Measurements from ENCODE around the gene MEF2B.
A peak's percentile ranks its signal among the peaks of the same experiment; 100 is the strongest.
"Not testable (repeated sequence)": the region's sequence is repeated elsewhere in the genome, so short reads cannot be mapped to it uniquely, and the experiment has no call there.

The MEF2B gene

DNA sequence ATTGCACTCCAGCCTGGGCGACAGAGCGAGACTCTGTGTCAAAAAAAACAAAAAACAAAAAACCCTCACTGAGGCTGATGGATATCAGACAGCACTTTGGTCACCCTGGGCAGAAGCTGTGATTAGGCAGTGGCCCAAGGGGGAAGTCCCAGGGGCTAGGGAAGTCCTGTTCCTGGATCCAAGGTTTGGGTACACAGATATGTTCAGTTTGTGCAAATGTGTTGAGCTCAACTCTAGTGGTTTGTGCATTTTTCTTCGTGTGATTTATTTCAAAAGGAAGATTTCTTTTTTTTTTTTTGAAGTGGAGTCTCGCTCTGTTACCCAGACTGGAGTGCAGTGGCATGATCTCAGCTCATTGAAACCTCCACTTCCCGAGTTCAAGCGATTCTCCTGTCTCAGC is 12.3 kb downstream of the MEF2B start:
- H3K36me3 ChIP-seq (ENCODE audit: control insufficient read depth in 2 of 2, insufficient read depth in 2 of 2, low read length in 2 of 2) = peaks cover 0 to 4% of the 10 kb centered on the region in 2 donors
- no peak overlapping the region for H3K27ac ChIP-seq (ENCODE audit: low read depth in 2 of 2, low read length in 2 of 2)
- no peak overlapping the region for H3K9ac ChIP-seq (ENCODE audit: low read depth in 1 of 2, low read length in 2 of 2)
- H3K27me3 ChIP-seq (ENCODE audit: control insufficient read depth in 2 of 2, insufficient read depth in 2 of 2, low read length in 2 of 2) = no peaks in the 10 kb centered on the region
- no peak overlapping the region for H3K4me3 ChIP-seq (ENCODE audit: low read length in 2 of 2)
- no peaks in the 10 kb centered on the region for H3K4me1 ChIP-seq (ENCODE audit: control insufficient read depth in 2 of 2, insufficient read depth in 2 of 2, low read length in 2 of 2)
- H3K9me3 ChIP-seq (ENCODE audit: control insufficient read depth in 2 of 2, low read length in 2 of 2) = no peaks in the 10 kb centered on the region

DNA sequence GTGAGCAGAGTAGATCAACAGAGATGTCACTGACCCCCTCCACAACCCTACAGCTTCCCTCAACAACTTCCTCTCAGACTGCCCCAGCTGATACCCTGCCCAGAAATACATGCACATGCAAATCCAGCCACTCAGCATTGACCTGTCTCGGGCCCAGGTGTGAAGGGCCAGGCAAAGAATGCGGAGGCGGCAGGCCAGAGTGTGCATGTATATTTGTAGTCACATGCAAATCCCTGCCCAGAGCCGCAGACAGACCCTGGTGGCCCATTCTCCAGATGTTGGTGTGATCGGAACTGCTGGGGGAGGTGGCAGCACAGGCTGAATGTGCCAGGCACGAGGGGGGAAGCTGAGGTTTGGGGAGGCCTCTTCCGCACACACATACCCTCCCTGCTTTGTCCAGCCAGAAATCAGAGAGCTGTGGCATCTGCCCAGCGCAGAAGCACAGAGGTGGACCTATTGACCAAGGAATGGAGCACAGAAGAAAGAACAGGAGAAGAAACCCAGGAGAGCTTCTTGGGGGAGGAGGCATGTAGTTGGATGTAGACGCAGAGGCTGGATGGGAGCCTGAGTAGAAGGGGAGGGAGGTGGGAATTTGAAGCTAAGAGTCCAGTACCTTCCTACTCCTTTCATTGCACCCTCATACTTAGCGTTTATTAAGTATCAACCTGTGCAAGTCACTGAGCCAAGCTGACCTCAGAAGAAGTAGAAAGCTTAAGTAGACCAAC is 14.4 kb downstream of the MEF2B start:
- no peaks in the 10 kb centered on the region for H3K4me1 ChIP-seq (ENCODE audit: control insufficient read depth in 2 of 2, insufficient read depth in 2 of 2, low read length in 2 of 2)
- H3K9me3 ChIP-seq (ENCODE audit: control insufficient read depth in 2 of 2, low read length in 2 of 2) = no peaks in the 10 kb centered on the region
- peaks cover 0 to 4% of the 10 kb centered on the region in 2 donors for H3K36me3 ChIP-seq (ENCODE audit: control insufficient read depth in 2 of 2, insufficient read depth in 2 of 2, low read length in 2 of 2)
- H3K4me3 ChIP-seq (ENCODE audit: low read length in 2 of 2) = no peak overlapping the region
- H3K9ac ChIP-seq (ENCODE audit: low read depth in 1 of 2, low read length in 2 of 2) = no peak overlapping the region
- H3K27me3 ChIP-seq (ENCODE audit: control insufficient read depth in 2 of 2, insufficient read depth in 2 of 2, low read length in 2 of 2) = no peaks in the 10 kb centered on the region
- H3K27ac ChIP-seq (ENCODE audit: low read depth in 2 of 2, low read length in 2 of 2) = peak overlapping the region in 1 of 2 donors; percentile 48

DNA sequence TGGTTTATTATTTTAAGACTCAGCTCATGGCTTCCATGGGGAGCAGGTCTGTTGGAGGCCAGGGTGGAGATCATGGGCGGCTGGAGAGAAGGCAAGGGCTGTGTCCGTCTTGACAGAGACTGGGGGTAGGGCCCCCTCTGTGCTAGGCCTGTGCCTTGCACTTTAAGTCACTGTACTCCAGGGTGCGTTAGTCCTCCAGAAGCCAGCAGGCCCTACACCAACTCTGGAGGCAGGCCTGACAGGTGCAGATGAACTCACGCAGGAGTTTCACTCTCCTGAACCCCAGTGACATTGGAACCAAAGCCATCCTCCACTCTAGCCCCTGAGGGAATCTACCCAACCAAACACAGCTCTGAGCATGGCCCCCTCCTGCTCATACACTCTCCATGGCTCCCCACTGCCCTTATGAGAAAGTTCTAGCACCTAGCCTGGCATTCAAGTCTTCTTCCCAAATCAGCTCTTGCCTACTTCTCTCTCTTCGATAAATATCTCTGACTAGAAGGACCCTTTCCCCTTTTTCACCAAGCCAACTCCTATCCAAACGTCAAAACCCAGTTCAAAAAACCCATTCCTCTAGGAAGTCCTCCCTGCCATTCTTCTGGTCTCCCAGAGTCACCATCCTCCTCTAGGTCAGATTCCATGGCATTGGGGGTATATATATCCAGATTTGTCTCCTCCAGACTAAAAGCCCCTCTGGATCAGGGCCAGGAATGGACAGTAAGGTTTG is 15.1 kb downstream of the MEF2B start:
- Histone ChIP-seq H3K4me3 (ENCODE audit: low read length in 2 of 2) (no peak overlapping the region), H3K4me1 (ENCODE audit: control insufficient read depth in 2 of 2, insufficient read depth in 2 of 2, low read length in 2 of 2) (no peaks in the 10 kb centered on the region), H3K27ac (ENCODE audit: low read depth in 2 of 2, low read length in 2 of 2) (peak overlapping the region in 1 of 2 donors; percentile 48), H3K36me3 (ENCODE audit: control insufficient read depth in 2 of 2, insufficient read depth in 2 of 2, low read length in 2 of 2) (peaks cover 0 to 4% of the 10 kb centered on the region in 2 donors), H3K9me3 (ENCODE audit: control insufficient read depth in 2 of 2, low read length in 2 of 2) (no peaks in the 10 kb centered on the region), H3K9ac (ENCODE audit: low read depth in 1 of 2, low read length in 2 of 2) (no peak overlapping the region), H3K27me3 (ENCODE audit: control insufficient read depth in 2 of 2, insufficient read depth in 2 of 2, low read length in 2 of 2) (no peaks in the 10 kb centered on the region)

DNA sequence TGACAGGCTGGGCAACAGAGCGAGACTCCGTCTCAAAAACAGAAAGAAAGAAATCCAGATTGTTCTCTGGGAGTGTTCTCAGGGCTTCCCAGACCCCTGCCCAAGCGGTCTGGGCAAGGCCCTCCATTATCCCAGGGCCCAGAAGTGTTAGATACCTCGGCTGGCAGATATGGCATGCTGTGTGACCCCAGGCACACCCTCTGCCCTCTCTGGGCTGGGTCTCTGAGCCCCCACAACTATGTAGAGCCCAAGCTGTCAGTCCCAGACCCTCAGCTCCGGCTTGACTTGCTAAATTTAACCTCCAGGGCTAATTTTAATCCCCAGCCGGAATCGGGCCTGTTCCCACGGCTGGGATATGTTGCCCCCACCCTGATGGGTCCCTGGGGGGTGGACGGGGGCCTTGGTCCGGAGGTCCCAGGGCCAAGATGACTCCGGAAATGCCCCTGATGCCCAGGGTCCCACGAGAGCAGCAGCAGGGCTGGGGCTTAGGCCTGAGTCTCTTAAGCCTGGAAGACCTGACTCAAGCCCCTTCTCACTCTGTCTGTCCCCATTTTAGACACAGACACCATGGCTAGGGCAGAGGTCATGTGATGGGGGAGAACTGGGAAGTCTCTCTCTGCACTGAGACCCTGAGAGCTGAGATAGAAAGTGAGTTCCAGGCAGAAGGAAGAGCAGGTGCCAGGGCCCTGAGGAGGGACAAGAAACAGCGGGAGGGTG is 17.2 kb downstream of the MEF2B start:
- Histone ChIP-seq H3K27ac (ENCODE audit: low read depth in 2 of 2, low read length in 2 of 2) (no peak overlapping the region), H3K4me3 (ENCODE audit: low read length in 2 of 2) (no peak overlapping the region), H3K4me1 (ENCODE audit: control insufficient read depth in 2 of 2, insufficient read depth in 2 of 2, low read length in 2 of 2) (no peaks in the 10 kb centered on the region), H3K9ac (ENCODE audit: low read depth in 1 of 2, low read length in 2 of 2) (no peak overlapping the region), H3K9me3 (ENCODE audit: control insufficient read depth in 2 of 2, low read length in 2 of 2) (no peaks in the 10 kb centered on the region), H3K27me3 (ENCODE audit: control insufficient read depth in 2 of 2, insufficient read depth in 2 of 2, low read length in 2 of 2) (no peaks in the 10 kb centered on the region), H3K36me3 (ENCODE audit: control insufficient read depth in 2 of 2, insufficient read depth in 2 of 2, low read length in 2 of 2) (peaks cover 0 to 8% of the 10 kb centered on the region in 2 donors)

DNA sequence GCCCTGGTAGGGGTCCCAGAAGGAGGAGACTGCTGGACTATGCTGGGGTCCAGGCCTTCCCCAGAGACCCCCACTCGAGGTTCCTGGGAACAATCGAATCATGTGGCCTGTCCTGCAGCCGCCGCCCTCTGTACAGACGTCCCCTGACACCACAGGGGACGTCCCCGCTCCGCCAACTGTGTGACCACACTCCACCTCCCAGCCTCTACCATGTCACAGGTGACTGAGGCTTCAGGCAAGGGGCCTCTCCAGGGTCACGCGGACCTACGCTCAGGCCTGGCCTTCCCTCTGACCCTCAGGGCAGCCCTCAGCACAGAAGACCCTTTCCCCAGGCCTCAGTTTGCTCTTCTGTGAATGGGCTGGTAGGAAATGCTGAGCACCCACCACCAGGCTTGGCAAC is 18.6 kb downstream of the MEF2B start:
- Histone ChIP-seq H3K36me3 (ENCODE audit: control insufficient read depth in 2 of 2, insufficient read depth in 2 of 2, low read length in 2 of 2) (peaks cover 4 to 15% of the 10 kb centered on the region in 2 donors), H3K4me1 (ENCODE audit: control insufficient read depth in 2 of 2, insufficient read depth in 2 of 2, low read length in 2 of 2) (no peaks in the 10 kb centered on the region), H3K4me3 (ENCODE audit: low read length in 2 of 2) (no peak overlapping the region), H3K27ac (ENCODE audit: low read depth in 2 of 2, low read length in 2 of 2) (no peak overlapping the region), H3K9me3 (ENCODE audit: control insufficient read depth in 2 of 2, low read length in 2 of 2) (no peaks in the 10 kb centered on the region), H3K27me3 (ENCODE audit: control insufficient read depth in 2 of 2, insufficient read depth in 2 of 2, low read length in 2 of 2) (no peaks in the 10 kb centered on the region), H3K9ac (ENCODE audit: low read depth in 1 of 2, low read length in 2 of 2) (no peak overlapping the region)

DNA sequence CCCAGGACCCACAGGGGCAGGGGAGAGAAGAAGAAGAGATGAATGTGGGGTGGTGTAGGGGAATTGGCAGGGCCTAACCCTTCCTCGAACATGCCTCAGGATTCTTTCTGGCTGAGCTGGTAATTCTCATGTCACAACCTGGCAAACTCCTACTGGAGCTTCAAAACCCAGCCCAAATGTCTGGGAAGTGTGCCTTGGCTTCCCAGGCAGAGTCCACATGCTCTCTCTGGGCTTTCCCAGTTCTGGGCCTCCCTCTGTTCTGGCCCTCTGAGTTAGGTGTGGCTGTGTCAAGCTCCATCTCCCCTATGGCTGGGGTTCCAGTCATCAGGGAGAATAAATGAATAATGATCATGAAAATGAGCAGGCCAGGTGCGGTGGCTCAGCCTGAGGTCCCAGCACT is 20.6 kb downstream of the MEF2B start:
- Histone ChIP-seq H3K4me3 (ENCODE audit: low read length in 2 of 2) (no peak overlapping the region), H3K27me3 (ENCODE audit: control insufficient read depth in 2 of 2, insufficient read depth in 2 of 2, low read length in 2 of 2) (no peaks in the 10 kb centered on the region), H3K9ac (ENCODE audit: low read depth in 1 of 2, low read length in 2 of 2) (no peak overlapping the region), H3K9me3 (ENCODE audit: control insufficient read depth in 2 of 2, low read length in 2 of 2) (no peaks in the 10 kb centered on the region), H3K4me1 (ENCODE audit: control insufficient read depth in 2 of 2, insufficient read depth in 2 of 2, low read length in 2 of 2) (no peaks in the 10 kb centered on the region), H3K36me3 (ENCODE audit: control insufficient read depth in 2 of 2, insufficient read depth in 2 of 2, low read length in 2 of 2) (peaks cover 4 to 15% of the 10 kb centered on the region in 2 donors), H3K27ac (ENCODE audit: low read depth in 2 of 2, low read length in 2 of 2) (no peak overlapping the region)

DNA sequence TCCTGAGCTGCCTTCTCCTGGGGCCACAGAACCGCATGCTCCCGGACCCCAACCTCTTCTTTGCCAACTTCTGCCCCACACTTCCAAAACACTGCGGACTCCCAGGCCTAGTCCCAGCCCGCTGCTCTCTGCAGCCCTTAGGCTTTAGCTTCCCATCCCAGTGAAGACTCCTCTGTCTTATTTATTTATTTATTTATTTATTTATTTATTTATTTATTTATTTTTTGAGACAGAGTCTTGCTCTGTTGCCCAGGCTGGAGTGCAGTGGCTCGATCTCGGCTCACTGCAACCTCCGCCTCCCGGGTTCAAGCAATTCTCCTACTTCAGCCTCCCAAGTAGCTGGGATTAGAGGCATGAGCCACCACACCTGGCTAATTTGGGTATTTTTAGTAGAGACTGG is 21.6 kb downstream of the MEF2B start:
- H3K4me1 ChIP-seq (ENCODE audit: control insufficient read depth in 2 of 2, insufficient read depth in 2 of 2, low read length in 2 of 2); H3K27ac ChIP-seq (ENCODE audit: low read depth in 2 of 2, low read length in 2 of 2); H3K9me3 ChIP-seq (ENCODE audit: control insufficient read depth in 2 of 2, low read length in 2 of 2); H3K27me3 ChIP-seq (ENCODE audit: control insufficient read depth in 2 of 2, insufficient read depth in 2 of 2, low read length in 2 of 2); H3K9ac ChIP-seq (ENCODE audit: low read depth in 1 of 2, low read length in 2 of 2); H3K4me3 ChIP-seq (ENCODE audit: low read length in 2 of 2): not testable (repeated sequence)
- H3K36me3 ChIP-seq (ENCODE audit: control insufficient read depth in 2 of 2, insufficient read depth in 2 of 2, low read length in 2 of 2) = peaks cover 4 to 15% of the 10 kb centered on the region in 2 donors

DNA sequence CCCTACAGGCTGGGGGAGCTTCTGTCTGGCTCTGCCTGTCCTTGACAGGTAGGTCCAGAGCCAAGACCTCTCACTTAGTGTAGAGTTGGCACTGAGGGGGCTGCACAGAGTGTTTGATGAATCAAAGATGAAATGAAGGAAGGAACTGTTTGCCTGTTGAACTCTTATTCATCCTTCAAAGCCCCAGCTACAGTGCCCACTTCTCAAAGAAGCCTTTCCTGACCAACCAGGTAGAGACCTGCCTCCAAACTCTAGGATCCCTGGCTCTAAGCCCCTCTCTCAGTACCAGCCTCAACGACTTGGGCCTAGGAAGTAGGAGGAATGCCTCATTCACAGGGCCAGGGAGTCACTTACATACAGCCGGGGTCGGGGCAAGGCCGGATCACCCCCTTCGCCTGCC is 22.7 kb downstream of the MEF2B start:
- Histone ChIP-seq H3K9me3 (ENCODE audit: control insufficient read depth in 2 of 2, low read length in 2 of 2) (no peaks in the 10 kb centered on the region), H3K4me3 (ENCODE audit: low read length in 2 of 2) (no peak overlapping the region), H3K4me1 (ENCODE audit: control insufficient read depth in 2 of 2, insufficient read depth in 2 of 2, low read length in 2 of 2) (no peaks in the 10 kb centered on the region), H3K27me3 (ENCODE audit: control insufficient read depth in 2 of 2, insufficient read depth in 2 of 2, low read length in 2 of 2) (no peaks in the 10 kb centered on the region), H3K27ac (ENCODE audit: low read depth in 2 of 2, low read length in 2 of 2) (no peak overlapping the region), H3K36me3 (ENCODE audit: control insufficient read depth in 2 of 2, insufficient read depth in 2 of 2, low read length in 2 of 2) (peaks cover 4 to 15% of the 10 kb centered on the region in 2 donors), H3K9ac (ENCODE audit: low read depth in 1 of 2, low read length in 2 of 2) (no peak overlapping the region)

DNA sequence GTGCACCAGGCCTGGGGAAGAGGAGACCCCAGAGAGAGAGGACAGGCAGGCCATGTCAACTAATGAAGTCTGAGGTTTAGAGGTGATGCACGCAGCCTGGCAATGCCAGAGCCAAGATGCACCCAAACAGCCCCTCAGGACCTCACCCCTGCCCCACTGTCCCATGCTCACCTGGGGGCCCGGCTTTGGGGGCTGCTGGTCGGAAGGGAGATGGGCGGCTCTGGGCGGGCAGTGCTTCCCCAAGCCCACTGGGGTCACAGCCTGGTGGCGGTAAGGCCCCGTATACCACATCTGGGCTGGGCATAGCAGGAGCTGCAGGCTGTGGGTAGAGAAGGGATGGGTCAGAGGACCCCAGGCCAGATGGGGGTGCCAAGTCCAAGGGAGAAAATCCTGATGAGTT is 23.2 kb downstream of the MEF2B start:
- H3K27me3 ChIP-seq (ENCODE audit: control insufficient read depth in 2 of 2, insufficient read depth in 2 of 2, low read length in 2 of 2) = no peaks in the 10 kb centered on the region
- no peaks in the 10 kb centered on the region for H3K9me3 ChIP-seq (ENCODE audit: control insufficient read depth in 2 of 2, low read length in 2 of 2)
- peaks cover 4 to 15% of the 10 kb centered on the region in 2 donors for H3K36me3 ChIP-seq (ENCODE audit: control insufficient read depth in 2 of 2, insufficient read depth in 2 of 2, low read length in 2 of 2)
- H3K9ac ChIP-seq (ENCODE audit: low read depth in 1 of 2, low read length in 2 of 2) = no peak overlapping the region
- H3K4me3 ChIP-seq (ENCODE audit: low read length in 2 of 2) = no peak overlapping the region
- no peak overlapping the region for H3K27ac ChIP-seq (ENCODE audit: low read depth in 2 of 2, low read length in 2 of 2)
- H3K4me1 ChIP-seq (ENCODE audit: control insufficient read depth in 2 of 2, insufficient read depth in 2 of 2, low read length in 2 of 2) = no peaks in the 10 kb centered on the region

Data from mucosa of rectum (tissue), 2 donors.